Measurements from ENCODE around the gene TMEM106C. TPM values are rescaled to one million over a fixed set of nuclear protein-coding genes. Genes with fewer than 3 reads are reported as not detected.

TMEM106C gene
- total and polyA plus RNA-seq, 2 of the 13 experiments (the other 11 are each of a cell fraction or from before 2014, with no cell fraction given): 132 to 192 TPM

- TF ChIP-seq ZNF781 (CRISPR knock-in tag; IDR thresholded peaks at IDR 0.05; ENCODE audit: borderline replicate concordance, not compliant biosample characterization): peak; percentile 25
- TF ChIP-seq HDAC1 (CRISPR knock-in tag; IDR thresholded peaks at IDR 0.05): peak; percentile 80; the same call in 1 of the 2 replicates
- no peak for TF ChIP-seq RNF219 (CRISPR knock-in tag; IDR thresholded peaks at IDR 0.05)
- no peak for TF ChIP-seq SP2 (CRISPR knock-in tag; IDR thresholded peaks at IDR 0.05)
- no peak for TF ChIP-seq ZNF674 (CRISPR knock-in tag; IDR thresholded peaks at IDR 0.05; ENCODE audit: low read depth)
- TF ChIP-seq EED (CRISPR knock-in tag; IDR thresholded peaks at IDR 0.05): no peak
- peak; percentile 69 for TF ChIP-seq SAP130 (CRISPR knock-in tag; IDR thresholded peaks at IDR 0.05; ENCODE audit: low read depth)
- no peak for TF ChIP-seq ZNF761 (CRISPR knock-in tag; conservative IDR thresholded peaks at IDR 0.05)
- TF ChIP-seq ZNF343 (CRISPR knock-in tag; IDR thresholded peaks at IDR 0.05): no peak
- TF ChIP-seq, protein P1, sequence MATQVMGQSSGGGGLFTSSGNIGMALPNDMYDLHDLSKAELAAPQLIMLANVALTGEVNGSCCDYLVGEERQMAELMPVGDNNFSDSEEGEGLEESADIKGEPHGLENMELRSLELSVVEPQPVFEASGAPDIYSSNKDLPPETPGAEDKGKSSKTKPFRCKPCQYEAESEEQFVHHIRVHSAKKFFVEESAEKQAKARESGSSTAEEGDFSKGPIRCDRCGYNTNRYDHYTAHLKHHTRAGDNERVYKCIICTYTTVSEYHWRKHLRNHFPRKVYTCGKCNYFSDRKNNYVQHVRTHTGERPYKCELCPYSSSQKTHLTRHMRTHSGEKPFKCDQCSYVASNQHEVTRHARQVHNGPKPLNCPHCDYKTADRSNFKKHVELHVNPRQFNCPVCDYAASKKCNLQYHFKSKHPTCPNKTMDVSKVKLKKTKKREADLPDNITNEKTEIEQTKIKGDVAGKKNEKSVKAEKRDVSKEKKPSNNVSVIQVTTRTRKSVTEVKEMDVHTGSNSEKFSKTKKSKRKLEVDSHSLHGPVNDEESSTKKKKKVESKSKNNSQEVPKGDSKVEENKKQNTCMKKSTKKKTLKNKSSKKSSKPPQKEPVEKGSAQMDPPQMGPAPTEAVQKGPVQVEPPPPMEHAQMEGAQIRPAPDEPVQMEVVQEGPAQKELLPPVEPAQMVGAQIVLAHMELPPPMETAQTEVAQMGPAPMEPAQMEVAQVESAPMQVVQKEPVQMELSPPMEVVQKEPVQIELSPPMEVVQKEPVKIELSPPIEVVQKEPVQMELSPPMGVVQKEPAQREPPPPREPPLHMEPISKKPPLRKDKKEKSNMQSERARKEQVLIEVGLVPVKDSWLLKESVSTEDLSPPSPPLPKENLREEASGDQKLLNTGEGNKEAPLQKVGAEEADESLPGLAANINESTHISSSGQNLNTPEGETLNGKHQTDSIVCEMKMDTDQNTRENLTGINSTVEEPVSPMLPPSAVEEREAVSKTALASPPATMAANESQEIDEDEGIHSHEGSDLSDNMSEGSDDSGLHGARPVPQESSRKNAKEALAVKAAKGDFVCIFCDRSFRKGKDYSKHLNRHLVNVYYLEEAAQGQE (IDR thresholded peaks at IDR 0.05; ENCODE audit: borderline replicate concordance in 1 of 2, low read depth in 1 of 2, low read length in 2 of 2): no peak
- no peak for TF ChIP-seq ZNF691 (CRISPR knock-in tag; IDR thresholded peaks at IDR 0.05; ENCODE audit: borderline replicate concordance, low read depth)
- no peak for TF ChIP-seq NFIC (IDR thresholded peaks at IDR 0.05; ENCODE audit: low read length)
- TF ChIP-seq RELA (CRISPR knock-in tag; IDR thresholded peaks at IDR 0.05): no peak
- no peak for TF ChIP-seq ZNF44 (CRISPR knock-in tag; IDR thresholded peaks at IDR 0.05)
- TF ChIP-seq, protein P2, sequence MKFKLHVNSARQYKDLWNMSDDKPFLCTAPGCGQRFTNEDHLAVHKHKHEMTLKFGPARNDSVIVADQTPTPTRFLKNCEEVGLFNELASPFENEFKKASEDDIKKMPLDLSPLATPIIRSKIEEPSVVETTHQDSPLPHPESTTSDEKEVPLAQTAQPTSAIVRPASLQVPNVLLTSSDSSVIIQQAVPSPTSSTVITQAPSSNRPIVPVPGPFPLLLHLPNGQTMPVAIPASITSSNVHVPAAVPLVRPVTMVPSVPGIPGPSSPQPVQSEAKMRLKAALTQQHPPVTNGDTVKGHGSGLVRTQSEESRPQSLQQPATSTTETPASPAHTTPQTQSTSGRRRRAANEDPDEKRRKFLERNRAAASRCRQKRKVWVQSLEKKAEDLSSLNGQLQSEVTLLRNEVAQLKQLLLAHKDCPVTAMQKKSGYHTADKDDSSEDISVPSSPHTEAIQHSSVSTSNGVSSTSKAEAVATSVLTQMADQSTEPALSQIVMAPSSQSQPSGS (CRISPR knock-in tag; IDR thresholded peaks at IDR 0.05): no peak; the same call in 1 of the 2 replicates
These were observed 13.7 kb upstream of the TMEM106C start (continued) for GRCh38 chr12:47949441-47950341.

Data from HepG2 (cell line).